ENCODE measurements around the gene E2F4. TPM values are rescaled to one million over a fixed set of nuclear protein-coding genes. Genes with fewer than 3 reads are reported as not detected.

E2F4 gene
- total and polyA plus RNA-seq, 2 of the 8 experiments (the other 6 are each of a cell fraction or from before 2014, with no cell fraction given), result 79.9 to 157 TPM

DNA sequence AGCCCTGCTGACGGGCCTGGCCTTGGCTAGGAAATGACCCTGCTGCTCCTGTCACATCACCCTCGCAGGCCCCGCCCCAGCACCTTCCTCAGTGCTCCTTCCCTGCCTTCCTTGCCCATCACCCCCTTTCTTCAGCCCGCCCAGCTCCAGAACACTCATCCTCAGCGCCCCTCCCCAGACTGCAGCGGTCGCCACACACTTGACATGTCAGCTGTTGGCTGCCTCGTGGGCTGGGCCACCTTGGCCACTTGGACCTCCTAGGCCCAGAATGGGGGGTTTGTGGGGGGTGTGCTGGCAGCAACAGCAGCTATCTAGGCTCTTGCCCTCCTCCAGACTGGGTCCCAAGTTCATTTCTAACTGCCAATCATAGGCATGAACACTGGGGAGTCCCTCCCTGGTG lies 17.6 kb downstream of the E2F4 start:
- no peaks in the 10 kb centered on the region for H3K9me3 ChIP-seq (ENCODE audit: insufficient read depth in 2 of 2, low read depth in 1 of 2, low read length in 1 of 2)
- no peak overlapping the region for H4K5ac ChIP-seq (ENCODE audit: insufficient read length, low read depth, low read length)
- H4K8ac ChIP-seq (ENCODE audit: extremely low read depth, insufficient read depth, low read length), result no peak overlapping the region
- no peak overlapping the region for H2BK12ac ChIP-seq (ENCODE audit: low read depth, low read length)
- no peak overlapping the region for H3K4me3 ChIP-seq (ENCODE audit: extremely low read depth in 1 of 4, insufficient read depth in 2 of 4, low read depth in 3 of 4, low read length in 4 of 4)
- H3K79me2 ChIP-seq (ENCODE audit: control insufficient read depth in 1 of 2, insufficient read depth in 2 of 2, low read length in 2 of 2), result no peaks in the 10 kb centered on the region
- no peak for FAIRE-seq
- H3K36me3 ChIP-seq (ENCODE audit: control insufficient read depth in 2 of 4, insufficient read depth in 4 of 4, low read length in 3 of 4), result no peaks in the 10 kb centered on the region
- no peak overlapping the region for H3K18ac ChIP-seq (ENCODE audit: extremely low read depth, low read length)
- no peak overlapping the region for H2AK5ac ChIP-seq (ENCODE audit: low read depth, low read length)
- H3K14ac ChIP-seq (ENCODE audit: insufficient read length), result no peak overlapping the region
- H2BK120ac ChIP-seq (replicated peaks; ENCODE audit: low read depth, low read length), result no peak overlapping the region
- no peak overlapping the region for H3K27ac ChIP-seq (ENCODE audit: low read depth, low read length)
- CTCF ChIA-PET (ENCODE audit: partially characterized antibody), result interaction anchor here (0.9 to 8.9 kb wide), 5 partner anchors 8 to 258 kb away, joined by 4 to 111 read pairs (median 6); partner anchors contain the start of genes E2F4, ELMO3 and TMEM208
- H3K4me2 ChIP-seq (ENCODE audit: insufficient read depth in 1 of 2, low read depth in 2 of 2, low read length in 2 of 2), result no peak overlapping the region
- peaks cover 0 to 10% (median 1%) of the 10 kb centered on the region in 4 experiments; a peak in 2 of 7 replicates for H3K4me1 ChIP-seq (replicated peaks in 1 of 4; ENCODE audit: control insufficient read depth in 3 of 4, insufficient read depth in 4 of 4, low read length in 3 of 4)
- H3K23ac ChIP-seq (ENCODE audit: insufficient read length), result no peak overlapping the region
- H3K56ac ChIP-seq (replicated peaks; ENCODE audit: insufficient read length, low read depth, low read length), result no peak overlapping the region
- H3K9ac ChIP-seq (replicated peaks in 1 of 4; ENCODE audit: extremely low read depth in 1 of 4, low read depth in 3 of 4, low read length in 3 of 4), result no peak overlapping the region
- H4K91ac ChIP-seq (replicated peaks; ENCODE audit: insufficient read length, low read length), result no peak overlapping the region
- no peaks in the 10 kb centered on the region for H3K23me2 ChIP-seq (ENCODE audit: low read depth, low read length)
- 87% methylated on average over 8 of the region's 8 CpGs; no CpG with 5 or more reads in 1 of the 2 experiments for WGBS, 2 experiments (ENCODE audit: extremely low coverage in 1 of 2, insufficient coverage in 1 of 2, insufficient read length in 1 of 2, insufficient replicate concordance in 2 of 2, low coverage in 1 of 2, low lambda C conversion rate in 2 of 2, missing lambda C conversion rate in 1 of 2)
- no peak overlapping the region for H3K4ac ChIP-seq (replicated peaks; ENCODE audit: insufficient read length, low read depth, low read length)
- no peaks in the 10 kb centered on the region for H4K20me1 ChIP-seq (replicated peaks in 1 of 2; ENCODE audit: control insufficient read depth in 1 of 2, insufficient read depth in 2 of 2, low read length in 2 of 2)
- H3K27me3 ChIP-seq (replicated peaks in 1 of 4; ENCODE audit: control insufficient read depth in 3 of 4, extremely low read depth in 1 of 4, insufficient read depth in 3 of 4, low read length in 3 of 4), result peaks cover 0 to 9% (median 6%) of the 10 kb centered on the region in 4 experiments; a peak in 4 of 7 replicates
- DNase-seq (ENCODE audit: low read depth in 1 of 2, low spot score in 2 of 2), result no peak
- H2BK15ac ChIP-seq (ENCODE audit: low read length), result no peak overlapping the region
- H2BK5ac ChIP-seq (ENCODE audit: low read depth, low read length), result no peak overlapping the region
- H2AFZ ChIP-seq (ENCODE audit: low read length), result no peak overlapping the region
- no peak overlapping the region for H2BK20ac ChIP-seq (ENCODE audit: low read length)
- no peaks in the 10 kb centered on the region for H3K79me1 ChIP-seq (ENCODE audit: low read depth, low read length)
- POLR2A ChIA-PET (ENCODE audit: partially characterized antibody), result interaction anchor here (0.8 to 4.3 kb wide), 7 partner anchors 9 to 37 kb away, joined by 3 to 20 read pairs (median 4); partner anchors contain the start of genes FHOD1 and TMEM208
- TF ChIP-seq TBP (IDR thresholded peaks at IDR 0.05; ENCODE audit: low read depth, low read length), result no peak
- no peak for TF ChIP-seq NRF1 (IDR thresholded peaks at IDR 0.05; ENCODE audit: low read depth, low read length)
- no peak for TF ChIP-seq KDM5A (IDR thresholded peaks at IDR 0.05; ENCODE audit: low read length)
- TF ChIP-seq TCF12 (IDR thresholded peaks at IDR 0.05; ENCODE audit: low read depth, low read length), result no peak
- no peak for TF ChIP-seq TEAD4 (IDR thresholded peaks at IDR 0.05; ENCODE audit: low read depth, low read length)
- TF ChIP-seq E2F6 (IDR thresholded peaks at IDR 0.05), result no peak
- TF ChIP-seq GTF2F1 (IDR thresholded peaks at IDR 0.05; ENCODE audit: borderline replicate concordance, low read depth, low read length), result no peak
- no peak for TF ChIP-seq JUN (IDR thresholded peaks at IDR 0.05; ENCODE audit: low read depth, low read length)
- TF ChIP-seq CHD1 (IDR thresholded peaks at IDR 0.05; ENCODE audit: low read depth, low read length), result no peak
- no peak for TF ChIP-seq POLR2AphosphoS5 (IDR thresholded peaks at IDR 0.05; ENCODE audit: low read depth, low read length)
- no peak for TF ChIP-seq EP300 (IDR thresholded peaks at IDR 0.05; ENCODE audit: borderline replicate concordance in 1 of 2, low read depth in 2 of 2, low read length in 2 of 2)
- TF ChIP-seq RNF2 (IDR thresholded peaks at IDR 0.05; ENCODE audit: borderline replicate concordance, low read depth, low read length, missing control alignments, poor library complexity, severe bottlenecking), result no peak
